Sigmoid colon (tissue), 4 donors: ENCODE data around the gene XBP1.

Experiments used
- EP300 ChIP-seq, 4 donors: sonication (generic); formaldehyde crosslinking; IDR thresholded peaks; one replicate each; pipeline ENCODE4 v1.6.1; 2017; ENCODE audit warnings: antibody characterized with exemption in 4 of 4
- TF ChIP-seq, protein P1 (sequence below), 4 experiments: fragments of 450-650 bp in 3 of 4; fragments of 200-600 bp in 1 of 4; IDR thresholded peaks; one replicate each; pipeline ENCODE4 v1.5.1; 2016 to 2019; ENCODE audit warnings: antibody characterized with exemption in 4 of 4, mild to moderate bottlenecking in 3 of 4, moderate library complexity in 2 of 4

DNA sequence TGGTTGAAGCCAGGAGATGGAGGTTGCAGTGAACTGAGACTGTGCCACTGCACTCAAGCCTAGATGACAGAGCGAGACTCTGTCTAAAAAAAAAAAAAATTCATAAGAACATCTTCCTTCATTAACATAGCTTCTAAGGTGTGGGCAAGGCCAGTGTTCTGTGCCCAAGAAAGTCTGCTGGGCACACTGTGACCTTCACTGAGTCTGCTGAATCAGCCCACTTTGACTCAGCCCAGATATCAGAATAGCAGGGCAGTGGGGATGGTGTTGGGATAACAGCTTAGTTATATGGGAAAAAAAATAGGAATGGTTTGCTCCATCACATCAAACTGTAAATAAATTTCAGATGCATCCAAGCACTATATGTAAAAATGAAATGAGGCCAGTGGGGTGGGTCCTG is 32.4 kb upstream of the XBP1 start:
- TF ChIP-seq, protein P1, sequence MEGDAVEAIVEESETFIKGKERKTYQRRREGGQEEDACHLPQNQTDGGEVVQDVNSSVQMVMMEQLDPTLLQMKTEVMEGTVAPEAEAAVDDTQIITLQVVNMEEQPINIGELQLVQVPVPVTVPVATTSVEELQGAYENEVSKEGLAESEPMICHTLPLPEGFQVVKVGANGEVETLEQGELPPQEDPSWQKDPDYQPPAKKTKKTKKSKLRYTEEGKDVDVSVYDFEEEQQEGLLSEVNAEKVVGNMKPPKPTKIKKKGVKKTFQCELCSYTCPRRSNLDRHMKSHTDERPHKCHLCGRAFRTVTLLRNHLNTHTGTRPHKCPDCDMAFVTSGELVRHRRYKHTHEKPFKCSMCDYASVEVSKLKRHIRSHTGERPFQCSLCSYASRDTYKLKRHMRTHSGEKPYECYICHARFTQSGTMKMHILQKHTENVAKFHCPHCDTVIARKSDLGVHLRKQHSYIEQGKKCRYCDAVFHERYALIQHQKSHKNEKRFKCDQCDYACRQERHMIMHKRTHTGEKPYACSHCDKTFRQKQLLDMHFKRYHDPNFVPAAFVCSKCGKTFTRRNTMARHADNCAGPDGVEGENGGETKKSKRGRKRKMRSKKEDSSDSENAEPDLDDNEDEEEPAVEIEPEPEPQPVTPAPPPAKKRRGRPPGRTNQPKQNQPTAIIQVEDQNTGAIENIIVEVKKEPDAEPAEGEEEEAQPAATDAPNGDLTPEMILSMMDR (IDR thresholded peaks at IDR 0.05), result no peak
- TF ChIP-seq EP300 (IDR thresholded peaks at IDR 0.05), result no peak
